ENCODE data around the gene RANBP10. TPM values are rescaled to one million over a fixed set of nuclear protein-coding genes. Genes with fewer than 3 reads are reported as not detected.
"Not testable (repeated sequence)": the region's sequence is repeated elsewhere in the genome, so short reads cannot be mapped to it uniquely, and the experiment has no call there.

RANBP10 gene
- total RNA-seq, 2 donors from 2014 or later = 28.0 to 31.0 TPM

DNA sequence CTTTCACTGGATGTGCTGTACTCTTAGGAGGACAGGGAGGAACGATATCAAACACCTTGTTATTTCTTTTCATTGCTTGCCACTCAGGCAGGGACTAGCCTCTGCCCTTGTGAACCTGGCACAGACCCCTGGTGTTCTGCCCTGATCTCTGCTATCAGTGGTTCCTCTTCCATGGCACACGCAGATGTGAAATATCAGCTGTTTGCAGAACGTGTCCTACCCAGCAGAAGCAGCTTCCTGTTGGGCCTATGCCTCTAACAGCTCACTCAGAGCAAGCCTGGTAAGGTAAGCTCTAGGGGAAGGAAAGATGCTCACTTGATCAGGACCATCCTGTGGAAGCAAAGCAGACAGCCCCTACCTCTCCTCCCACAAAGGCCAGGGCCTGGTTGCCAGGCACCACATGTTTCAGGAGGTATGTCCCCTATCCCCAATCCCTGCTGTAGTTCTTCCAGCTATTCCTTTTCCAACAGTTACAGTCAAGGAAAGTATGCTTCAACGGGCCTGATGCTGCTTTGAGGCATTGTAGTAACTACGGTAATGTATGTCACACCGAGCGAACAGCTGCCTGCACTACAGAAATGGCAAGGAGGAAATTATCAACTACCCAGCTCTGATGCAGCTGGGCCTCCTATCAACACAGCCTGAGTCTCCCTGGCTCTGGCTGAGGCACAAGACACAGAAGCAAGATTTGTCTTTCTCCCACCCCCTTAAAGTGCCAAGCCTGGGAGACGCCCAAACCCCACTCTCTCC is 46.0 kb downstream of the RANBP10 start:
- no peaks in the 10 kb centered on the region for H3K27me3 Mint-ChIP-seq
- ATAC-seq (no peak), DNase-seq (ENCODE audit: low spot score) (peak; percentile 51)
- no peaks in the 10 kb centered on the region for H3K36me3 Mint-ChIP-seq
- H3K27ac Mint-ChIP-seq = no peak overlapping the region
- H3K4me1 Mint-ChIP-seq (ENCODE audit: low read depth in 2 of 2) = peaks cover 12 to 20% of the 10 kb centered on the region in 2 donors
- H3K4me3 Mint-ChIP-seq = no peak overlapping the region
- H3K9me3 Mint-ChIP-seq = no peaks in the 10 kb centered on the region

DNA sequence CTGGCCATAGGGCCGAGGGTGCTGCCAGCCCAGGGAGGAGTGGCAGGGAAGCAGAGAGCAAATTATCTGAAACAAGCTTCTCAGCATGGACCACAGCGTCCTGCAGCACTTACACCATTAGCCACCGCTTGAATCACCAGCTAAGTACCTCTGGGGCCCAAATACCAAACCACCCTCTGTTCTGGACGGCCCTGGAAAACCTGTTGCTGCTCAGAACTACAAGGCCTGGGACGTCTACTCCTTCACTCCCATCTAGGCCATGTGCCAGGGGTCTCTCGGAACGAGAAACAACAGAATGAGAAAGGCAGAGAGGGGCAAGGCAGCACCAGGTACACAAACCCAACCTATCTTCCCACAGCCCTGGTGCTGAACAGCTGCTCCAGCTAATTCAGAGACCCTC is 47.4 kb downstream of the RANBP10 start:
- Mint-ChIP-seq H3K9me3 (no peaks in the 10 kb centered on the region), H3K36me3 (no peaks in the 10 kb centered on the region), H3K27ac (no peak overlapping the region), H3K27me3 (no peaks in the 10 kb centered on the region), H3K4me3 (no peak overlapping the region), H3K4me1 (ENCODE audit: low read depth in 2 of 2) (peaks cover 12 to 20% of the 10 kb centered on the region in 2 donors)
- DNase-seq (ENCODE audit: low spot score) (peak; percentile 34), ATAC-seq (no peak)

- ATAC-seq (no peak), DNase-seq (ENCODE audit: low spot score) (peak; percentile 16)
- no peaks in the 10 kb centered on the region for H3K36me3 Mint-ChIP-seq
- no peak overlapping the region for H3K27ac Mint-ChIP-seq
- no peaks in the 10 kb centered on the region for H3K9me3 Mint-ChIP-seq
- H3K27me3 Mint-ChIP-seq = no peaks in the 10 kb centered on the region
- H3K4me3 Mint-ChIP-seq = no peak overlapping the region
- peaks cover 11 to 20% of the 10 kb centered on the region in 2 donors for H3K4me1 Mint-ChIP-seq (ENCODE audit: low read depth in 2 of 2)
Measured at GRCh38 chr16:67758006-67758405, 48.4 kb downstream of the RANBP10 start.

GRCh38 chr16:67752641-67753040 is 53.7 kb downstream of the RANBP10 start:
- Mint-ChIP-seq H3K27me3 (no peaks in the 10 kb centered on the region), H3K27ac (no peak overlapping the region), H3K36me3 (no peaks in the 10 kb centered on the region), H3K4me3 (no peak overlapping the region), H3K4me1 (ENCODE audit: low read depth in 2 of 2) (peaks cover 0 to 7% of the 10 kb centered on the region in 2 donors), H3K9me3 (no peaks in the 10 kb centered on the region)
- DNase-seq (ENCODE audit: low spot score) = no peak
- ATAC-seq = no peak

GRCh38 chr16:67751331-67751730 is 55.0 kb downstream of the RANBP10 start:
- not testable (repeated sequence) for DNase-seq (ENCODE audit: low spot score); H3K4me3 Mint-ChIP-seq; H3K36me3 Mint-ChIP-seq; H3K27ac Mint-ChIP-seq; H3K4me1 Mint-ChIP-seq (ENCODE audit: low read depth in 2 of 2); ATAC-seq; H3K27me3 Mint-ChIP-seq; H3K9me3 Mint-ChIP-seq

GRCh38 chr16:67750466-67750865 is 55.9 kb downstream of the RANBP10 start:
- Mint-ChIP-seq H3K9me3 (no peaks in the 10 kb centered on the region), H3K4me3 (no peak overlapping the region), H3K27ac (no peak overlapping the region), H3K36me3 (no peaks in the 10 kb centered on the region), H3K27me3 (no peaks in the 10 kb centered on the region), H3K4me1 (ENCODE audit: low read depth in 2 of 2) (peaks cover 0 to 7% of the 10 kb centered on the region in 2 donors)
- ATAC-seq (no peak), DNase-seq (ENCODE audit: low spot score) (no peak)

DNA sequence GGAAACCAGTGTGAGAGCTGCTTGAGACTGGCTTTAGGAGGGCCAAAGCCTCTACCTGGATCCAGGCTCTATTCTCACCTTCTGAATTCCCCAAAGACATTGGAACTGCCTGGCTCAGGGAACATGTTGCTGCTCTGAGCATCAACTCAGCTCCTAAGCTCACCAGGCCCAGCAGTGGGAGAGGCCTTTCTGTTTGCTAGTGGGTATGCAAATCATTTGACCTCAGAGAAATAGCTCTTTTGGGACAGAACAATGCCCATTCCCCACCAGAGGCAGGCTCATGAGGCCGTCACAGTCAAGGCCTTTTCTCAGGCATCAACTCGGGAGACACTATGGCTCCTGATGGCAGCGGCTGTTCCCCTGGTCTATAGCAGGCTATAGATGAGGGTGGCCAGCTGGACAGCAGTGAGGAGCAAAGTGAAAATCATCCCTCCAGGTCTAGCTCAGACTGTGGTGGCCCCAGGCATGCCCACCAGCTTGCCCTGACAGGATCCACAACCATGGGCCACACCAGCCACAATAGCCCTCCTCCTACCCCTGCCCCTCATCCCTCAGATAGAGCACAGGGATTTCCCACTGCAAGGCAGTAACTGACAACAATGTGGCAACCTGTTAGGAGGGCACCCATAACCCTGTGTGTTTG is 56.8 kb downstream of the RANBP10 start:
- Mint-ChIP-seq H3K36me3 (no peaks in the 10 kb centered on the region), H3K4me1 (ENCODE audit: low read depth in 2 of 2) (peaks cover 0 to 7% of the 10 kb centered on the region in 2 donors), H3K4me3 (no peak overlapping the region), H3K27ac (no peak overlapping the region), H3K27me3 (no peaks in the 10 kb centered on the region), H3K9me3 (no peaks in the 10 kb centered on the region)
- ATAC-seq = peak in 1 of 2 donors; percentile 36
- DNase-seq (ENCODE audit: low spot score) = no peak

GRCh38 chr16:67748834-67749233 is 57.5 kb downstream of the RANBP10 start:
- Mint-ChIP-seq H3K4me3 (no peak overlapping the region), H3K9me3 (no peaks in the 10 kb centered on the region), H3K27me3 (no peaks in the 10 kb centered on the region), H3K36me3 (no peaks in the 10 kb centered on the region), H3K4me1 (ENCODE audit: low read depth in 2 of 2) (peaks cover 0 to 7% of the 10 kb centered on the region in 2 donors), H3K27ac (no peak overlapping the region)
- ATAC-seq (no peak), DNase-seq (ENCODE audit: low spot score) (no peak)

DNA sequence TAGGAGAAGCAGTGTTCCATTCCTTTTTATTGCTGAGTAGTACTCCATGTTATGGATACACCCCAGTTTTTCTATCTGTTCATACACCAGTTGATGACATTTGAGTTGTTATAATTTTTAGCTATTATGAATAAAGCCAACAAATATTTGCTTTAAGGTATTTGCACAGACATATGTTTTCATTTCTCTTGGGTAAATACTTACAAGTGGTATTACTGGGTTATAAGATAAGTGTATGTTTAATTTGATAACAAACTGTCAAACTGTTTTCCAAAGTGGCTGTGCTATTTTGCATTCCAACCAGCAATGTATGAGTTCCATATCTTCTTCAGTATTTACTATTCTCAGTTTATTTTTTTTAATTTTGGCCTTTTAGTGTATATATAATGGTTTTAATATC is 59.5 kb downstream of the RANBP10 start:
- Mint-ChIP-seq H3K4me1 (ENCODE audit: low read depth in 2 of 2) (peaks cover 0 to 7% of the 10 kb centered on the region in 2 donors), H3K36me3 (no peaks in the 10 kb centered on the region), H3K9me3 (no peaks in the 10 kb centered on the region), H3K27ac (no peak overlapping the region), H3K27me3 (no peaks in the 10 kb centered on the region), H3K4me3 (no peak overlapping the region)
- no peak for ATAC-seq
- DNase-seq (ENCODE audit: low spot score) = no peak

DNA sequence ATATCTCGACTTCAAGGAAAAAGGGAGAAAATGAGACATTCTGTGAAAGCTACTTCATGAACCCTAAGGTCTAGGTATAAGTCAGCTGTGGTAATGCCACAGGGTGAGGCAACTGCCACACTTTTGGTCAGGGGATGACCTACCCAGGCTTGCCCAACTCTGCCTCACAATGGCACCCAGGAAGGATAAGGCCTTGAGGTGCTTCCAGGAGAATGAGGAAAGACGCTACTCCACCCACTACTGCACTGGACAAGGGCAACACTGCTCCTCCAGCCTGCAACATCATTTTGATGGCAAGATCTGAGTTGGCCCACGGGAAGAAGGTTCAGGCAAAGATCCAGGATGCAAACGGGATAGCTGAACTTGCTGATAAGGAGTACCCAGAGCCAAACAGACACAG is 65.2 kb downstream of the RANBP10 start:
- H3K27ac Mint-ChIP-seq = no peak overlapping the region
- no peaks in the 10 kb centered on the region for H3K9me3 Mint-ChIP-seq
- ATAC-seq = peak in 1 of 2 donors; percentile 48
- DNase-seq (ENCODE audit: low spot score) = no peak
- no peak overlapping the region for H3K4me3 Mint-ChIP-seq
- H3K4me1 Mint-ChIP-seq (ENCODE audit: low read depth in 2 of 2) = peaks cover 0 to 4% of the 10 kb centered on the region in 2 donors
- no peaks in the 10 kb centered on the region for H3K36me3 Mint-ChIP-seq
- no peaks in the 10 kb centered on the region for H3K27me3 Mint-ChIP-seq

DNA sequence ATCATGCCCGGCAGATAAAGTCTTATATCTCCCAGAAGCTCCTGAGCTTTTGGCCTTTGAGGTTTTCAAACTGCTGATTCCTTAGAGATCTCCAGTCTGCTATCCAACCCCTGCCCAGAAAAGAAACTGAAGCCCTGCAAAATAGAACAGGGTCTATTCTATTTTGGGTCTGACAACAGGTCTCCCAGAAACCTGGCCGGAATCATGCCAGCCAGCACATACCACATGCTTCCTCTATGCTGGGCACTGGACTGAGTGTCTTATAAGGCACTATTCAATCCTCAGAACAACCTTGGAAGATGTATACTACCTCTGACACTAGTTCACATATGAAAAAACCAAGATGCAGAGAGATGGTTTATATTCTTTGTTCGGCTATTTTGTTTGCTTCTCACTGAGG is 66.0 kb downstream of the RANBP10 start:
- no peaks in the 10 kb centered on the region for H3K9me3 Mint-ChIP-seq
- no peak for ATAC-seq

GRCh38 chr16:67736858-67737257 is 69.5 kb downstream of the RANBP10 start:
- Mint-ChIP-seq H3K4me3 (no peak overlapping the region), H3K36me3 (no peaks in the 10 kb centered on the region), H3K9me3 (no peaks in the 10 kb centered on the region), H3K27ac (no peak overlapping the region), H3K4me1 (ENCODE audit: low read depth in 2 of 2) (peaks cover 0 to 4% of the 10 kb centered on the region in 2 donors), H3K27me3 (no peaks in the 10 kb centered on the region)
- ATAC-seq = no peak
- no peak for DNase-seq (ENCODE audit: low spot score)

More for the DNA sequence above, 66.0 kb downstream of the RANBP10 start:
- H3K27me3 Mint-ChIP-seq = no peaks in the 10 kb centered on the region
- H3K4me3 Mint-ChIP-seq = no peak overlapping the region
- no peak for DNase-seq (ENCODE audit: low spot score)
- H3K36me3 Mint-ChIP-seq = no peaks in the 10 kb centered on the region
- peaks cover 0 to 4% of the 10 kb centered on the region in 2 donors for H3K4me1 Mint-ChIP-seq (ENCODE audit: low read depth in 2 of 2)
- no peak overlapping the region for H3K27ac Mint-ChIP-seq

GRCh38 chr16:67734731-67735201 is 71.6 kb downstream of the RANBP10 start:
- no peak overlapping the region for H3K4me3 Mint-ChIP-seq
- H3K9me3 Mint-ChIP-seq = no peaks in the 10 kb centered on the region
- H3K4me1 Mint-ChIP-seq (ENCODE audit: low read depth in 2 of 2) = peaks cover 0 to 4% of the 10 kb centered on the region in 2 donors
- DNase-seq (ENCODE audit: low spot score) (no peak), ATAC-seq (no peak)
- H3K27me3 Mint-ChIP-seq = no peaks in the 10 kb centered on the region
- H3K36me3 Mint-ChIP-seq = no peaks in the 10 kb centered on the region
- H3K27ac Mint-ChIP-seq = no peak overlapping the region

GRCh38 chr16:67733734-67734470 is 72.5 kb downstream of the RANBP10 start:
- no peak for DNase-seq (ENCODE audit: low spot score)
- Mint-ChIP-seq H3K9me3 (no peaks in the 10 kb centered on the region), H3K36me3 (no peaks in the 10 kb centered on the region), H3K4me1 (ENCODE audit: low read depth in 2 of 2) (peaks cover 0 to 4% of the 10 kb centered on the region in 2 donors), H3K4me3 (no peak overlapping the region), H3K27me3 (no peaks in the 10 kb centered on the region), H3K27ac (no peak overlapping the region)
- ATAC-seq = peak in 1 of 2 donors; percentile 12
